Ovary (tissue), 9 donors: ENCODE results near the gene SRSF7. TPM values are rescaled to one million over a fixed set of nuclear protein-coding genes. Genes with fewer than 3 reads are reported as not detected.

Source experiments
- DNase-seq, 5 donors: peaks; one replicate each; pipeline ENCODE4 v3.0.0-alpha.2; 2019 to 2020
- H3K27ac ChIP-seq, 2 donors: fragments of 200-600 bp; one replicate each; pipeline versions ENCODE4 v1.5.1 to v1.8.0; 2019 to 2022
- H3K27me3 ChIP-seq: fragments of 200-600 bp; one replicate; pipeline ENCODE4 v1.8.0; 2022
- H3K36me3 ChIP-seq: fragments of 200-600 bp; sonication (generic); one replicate; pipeline ENCODE4 v1.5.1; 2019
- H3K4me1 ChIP-seq: one replicate; pipeline ENCODE4 v1.8.1; 2013; ENCODE audit warnings: mild to moderate bottlenecking, moderate library complexity; ENCODE audit not compliant: insufficient read depth
- H3K4me3 ChIP-seq: fragments of 200-600 bp; sonication (generic); one replicate; pipeline ENCODE4 v1.5.1; 2017
- H3K9me3 ChIP-seq, 2 donors: fragments of 200-600 bp in 1 of 2; sonication (generic) in 1 of 2; one replicate each; pipeline versions ENCODE4 v1.5.1 to v1.8.1; 2013 to 2019; ENCODE audit warnings: mild to moderate bottlenecking in 1 of 2, moderate library complexity in 1 of 2
- EP300 ChIP-seq: sonication (generic); formaldehyde crosslinking; IDR thresholded peaks from one replicate; pipeline ENCODE4 v1.6.1; 2017; ENCODE audit warnings: antibody characterized with exemption
- POLR2A ChIP-seq: fragments of 450-650 bp; IDR thresholded peaks from one replicate; pipeline ENCODE4 v1.6.1; 2017; ENCODE audit warnings: antibody characterized with exemption, mild to moderate bottlenecking, moderate library complexity
- WGBS, 3 donors: extraction: QIAGEN DNeasy Blood & Tissue Kit in 1 of 3; methylation state at CpG; one replicate each; pipeline versions ENCODE4 v1.1.5 to v1.1.7; 2013 to 2017; 5-methylcytosine and 5-hydroxymethylcytosine counted together
- intact Hi-C, 4 donors: fragments of 100-400 bp; cut with DNase I; formaldehyde crosslinking; loops; one replicate each; pipeline versions ENCODE4 v1.11.0 to v1.15.1; 2022 to 2023
- polyA plus RNA-seq, 2 donors: library from polyadenylated mRNA; stranded (reverse); fragments of 200-250 nt in 1 of 2; fragments of 350-450 nt in 1 of 2; fragmentation: Illumina TruSeq in 1 of 2; extraction: RNeasy Lipid Tissue Mini Kit (QIAGEN cat#74804) in 1 of 2; gene quantifications; one replicate each; pipeline ENCODE4 v1.2.3, GENCODE V29; 2013 to 2014
- total RNA-seq, 7 donors: library from RNA; depleted of rRNA in 2 of 7; stranded (reverse); fragments of >200 nt in 2 of 7; fragmentation: NEBNext Ultra II Directional in 3 of 7; extraction: Animal tissue kit (Norgen Biotek cat#: 25700) in 3 of 7; gene quantifications; one replicate each; pipeline versions ENCODE4 v1.1.0 to v1.2.4, GENCODE V29; 2016 to 2023
- TF ChIP-seq, protein P1 (sequence below), 3 donors: fragments of 450-650 bp in 2 of 3; fragments of 200-600 bp in 1 of 3; IDR thresholded peaks; one replicate each; pipeline versions ENCODE4 v1.5.1 to v1.8.0; 2016 to 2022; ENCODE audit warnings: antibody characterized with exemption in 3 of 3, mild to moderate bottlenecking in 1 of 3
- donor health status: DM: no; HTN: no; CAD: no; lungs with moderate emphysema.
- donor health status: DM: no; HTN: no; CAD: no.
- donor health status: Bipolar disorder and iron deficiency.
- donor health status: DM: yes; HTN: yes; CAD: no.
- donor health status: DM: no; HTN: no; CAD: no.
- donor health status: DM: yes; HTN: yes; CAD: no.

Gene SRSF7
- total and polyA plus RNA-seq, 9 donors, result 81.1 to 163 (median 106) TPM

DNA sequence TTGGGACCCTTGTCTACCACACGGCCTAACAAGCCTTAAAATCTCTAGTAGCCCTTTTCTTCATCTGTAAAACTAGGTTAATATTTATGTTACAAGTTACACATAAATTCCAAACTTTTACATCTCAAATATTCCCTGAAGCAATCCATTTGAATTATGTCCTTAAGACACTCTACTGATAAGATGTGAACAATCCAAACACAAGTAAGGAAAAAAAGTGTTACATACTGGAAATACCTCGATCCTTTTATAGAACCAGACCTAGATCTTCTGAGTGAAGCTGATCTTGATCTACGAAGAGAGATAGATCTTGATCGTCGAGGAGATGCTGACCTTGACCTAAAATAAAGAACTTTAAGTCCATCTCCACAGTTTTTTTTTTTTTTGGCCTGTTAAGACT is 3.3 kb downstream of the SRSF7 start:
- Histone ChIP-seq H3K27ac (no peak overlapping the region), H3K4me3 (no peak overlapping the region), H3K4me1 (peaks cover 2% of the 10 kb centered on the region), H3K27me3 (no peaks in the 10 kb centered on the region), H3K9me3 (no peaks in the 10 kb centered on the region), H3K36me3 (no peaks in the 10 kb centered on the region)
- WGBS, 3 donors, result 21 to 32% (median 27%) methylated on average over 5 of the region's 5 CpGs
- TF ChIP-seq EP300 (no peak), POLR2A (no peak)
- TF ChIP-seq, protein P1, sequence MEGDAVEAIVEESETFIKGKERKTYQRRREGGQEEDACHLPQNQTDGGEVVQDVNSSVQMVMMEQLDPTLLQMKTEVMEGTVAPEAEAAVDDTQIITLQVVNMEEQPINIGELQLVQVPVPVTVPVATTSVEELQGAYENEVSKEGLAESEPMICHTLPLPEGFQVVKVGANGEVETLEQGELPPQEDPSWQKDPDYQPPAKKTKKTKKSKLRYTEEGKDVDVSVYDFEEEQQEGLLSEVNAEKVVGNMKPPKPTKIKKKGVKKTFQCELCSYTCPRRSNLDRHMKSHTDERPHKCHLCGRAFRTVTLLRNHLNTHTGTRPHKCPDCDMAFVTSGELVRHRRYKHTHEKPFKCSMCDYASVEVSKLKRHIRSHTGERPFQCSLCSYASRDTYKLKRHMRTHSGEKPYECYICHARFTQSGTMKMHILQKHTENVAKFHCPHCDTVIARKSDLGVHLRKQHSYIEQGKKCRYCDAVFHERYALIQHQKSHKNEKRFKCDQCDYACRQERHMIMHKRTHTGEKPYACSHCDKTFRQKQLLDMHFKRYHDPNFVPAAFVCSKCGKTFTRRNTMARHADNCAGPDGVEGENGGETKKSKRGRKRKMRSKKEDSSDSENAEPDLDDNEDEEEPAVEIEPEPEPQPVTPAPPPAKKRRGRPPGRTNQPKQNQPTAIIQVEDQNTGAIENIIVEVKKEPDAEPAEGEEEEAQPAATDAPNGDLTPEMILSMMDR (IDR thresholded peaks at IDR 0.05), result no peak
- intact Hi-C loops, result loop anchor here in 1 of 4 donors (10.0 kb wide), 1 partner anchor 143 kb away; the partner anchor contains the start of gene HNRNPLL
- DNase-seq, result no peak

DNA sequence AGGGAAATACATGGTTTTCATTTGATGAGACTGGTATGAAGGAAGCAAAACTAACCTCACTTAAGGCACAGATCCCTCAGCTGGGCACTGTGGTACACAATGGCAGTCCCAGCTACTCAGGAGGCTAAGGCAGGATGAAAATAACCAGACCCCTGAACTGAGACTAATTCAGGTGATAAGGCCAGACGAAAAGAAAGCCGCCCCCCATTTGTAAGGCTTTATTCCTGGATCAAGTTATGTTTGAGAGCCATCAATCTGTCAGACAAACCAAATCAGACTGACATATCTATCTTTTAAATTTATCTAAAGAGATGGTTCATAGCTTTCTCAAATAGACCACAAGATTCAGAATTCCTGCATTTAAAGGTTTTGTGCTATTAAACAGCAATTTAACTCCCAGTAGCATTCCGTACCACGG is 4.1 kb downstream of the SRSF7 start:
- no peaks in the 10 kb centered on the region for H3K27me3 ChIP-seq
- no peaks in the 10 kb centered on the region for H3K9me3 ChIP-seq
- intact Hi-C loops, result loop anchor here in 1 of 4 donors (10.0 kb wide), 1 partner anchor 142 kb away; the partner anchor contains the start of gene HNRNPLL
- no peak overlapping the region for H3K27ac ChIP-seq
- peaks cover 2% of the 10 kb centered on the region for H3K4me1 ChIP-seq
- DNase-seq, result no peak
- no peak overlapping the region for H3K4me3 ChIP-seq
- TF ChIP-seq, protein P1 (IDR thresholded peaks at IDR 0.05), result no peak
- no peak for TF ChIP-seq EP300
- no peak for TF ChIP-seq POLR2A
- WGBS, 3 donors, result 37 to 53% (median 40%) methylated on average over 4 of the region's 4 CpGs
- H3K36me3 ChIP-seq, result no peaks in the 10 kb centered on the region

- no peaks in the 10 kb centered on the region for H3K9me3 ChIP-seq
- intact Hi-C loops, result loop anchor here in 2 of 4 donors (2.0 to 10.0 kb wide), 3 partner anchors 14 to 140 kb away; partner anchors contain the start of gene HNRNPLL (in 1 of the 2)
- no peak for TF ChIP-seq EP300
- no peak for TF ChIP-seq POLR2A
- TF ChIP-seq, protein P1 (IDR thresholded peaks at IDR 0.05), result no peak
- H3K27ac ChIP-seq, result no peak overlapping the region
- H3K4me1 ChIP-seq, result peaks cover 2% of the 10 kb centered on the region
- no peaks in the 10 kb centered on the region for H3K36me3 ChIP-seq
- no peak for DNase-seq
- H3K27me3 ChIP-seq, result no peaks in the 10 kb centered on the region
- WGBS, 3 donors, result 82 to 88% (median 84%) methylated on average over 9 of the region's 9 CpGs
- H3K4me3 ChIP-seq, result no peak overlapping the region
These were observed 5.9 kb downstream of the SRSF7 start for GRCh38 chr2:38745267-38745666.

DNA sequence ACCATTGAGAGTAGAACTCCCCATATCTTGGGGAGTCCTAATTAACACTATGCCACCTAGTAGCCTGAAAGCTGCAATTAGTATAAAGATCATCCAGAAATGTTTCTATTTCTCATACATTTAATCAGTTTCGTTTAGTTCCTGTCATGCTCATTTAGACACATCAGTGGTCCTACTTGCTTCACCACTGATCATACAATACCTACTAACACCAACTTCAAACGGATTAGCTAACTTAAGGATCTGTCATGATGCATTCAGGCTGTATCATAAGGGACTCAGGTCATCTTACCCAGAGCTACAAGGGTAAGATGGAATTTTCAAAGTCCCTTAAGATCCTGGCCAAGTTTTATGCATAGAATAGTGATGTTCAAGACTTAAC is 6.8 kb downstream of the SRSF7 start:
- no peak for DNase-seq
- WGBS, 3 donors, result 28 to 36% (median 33%) methylated on average over 2 of the region's 2 CpGs
- intact Hi-C loops, result loop anchor here in 2 of 4 donors (2.0 to 10.0 kb wide), 3 partner anchors 14 to 140 kb away; partner anchors contain the start of gene HNRNPLL (in 1 of the 2)
- TF ChIP-seq EP300, result no peak
- TF ChIP-seq, protein P1 (IDR thresholded peaks at IDR 0.05), result no peak
- no peak for TF ChIP-seq POLR2A
- H3K27me3 ChIP-seq, result no peaks in the 10 kb centered on the region
- H3K4me1 ChIP-seq, result peaks cover 2% of the 10 kb centered on the region
- H3K4me3 ChIP-seq, result no peak overlapping the region
- H3K27ac ChIP-seq, result no peak overlapping the region
- no peaks in the 10 kb centered on the region for H3K36me3 ChIP-seq
- no peaks in the 10 kb centered on the region for H3K9me3 ChIP-seq
